ENCODE data around the gene CARMIL3.

Gene CARMIL3

DNA sequence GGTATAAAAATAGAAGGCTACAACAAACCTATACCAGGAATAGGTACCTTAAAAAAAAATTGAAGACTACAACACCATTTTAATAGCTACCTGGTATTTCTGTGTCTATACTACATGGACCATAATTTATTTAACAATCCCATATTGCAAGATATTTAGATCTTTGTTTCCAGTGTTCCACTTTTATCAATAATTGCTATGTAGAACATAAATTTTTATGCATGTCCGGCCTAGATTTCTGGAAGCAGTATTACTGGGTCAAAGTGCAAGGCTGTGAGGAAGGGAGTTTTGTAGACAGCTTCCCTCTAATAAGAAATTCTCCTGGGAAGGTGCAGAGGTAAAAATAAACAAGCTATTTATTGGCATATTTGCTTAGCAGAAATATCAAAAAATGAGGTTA lies 58.7 kb downstream of the CARMIL3 start:
- DNase-seq (ENCODE audit: low read depth): no peak
- TF ChIP-seq, protein P1, sequence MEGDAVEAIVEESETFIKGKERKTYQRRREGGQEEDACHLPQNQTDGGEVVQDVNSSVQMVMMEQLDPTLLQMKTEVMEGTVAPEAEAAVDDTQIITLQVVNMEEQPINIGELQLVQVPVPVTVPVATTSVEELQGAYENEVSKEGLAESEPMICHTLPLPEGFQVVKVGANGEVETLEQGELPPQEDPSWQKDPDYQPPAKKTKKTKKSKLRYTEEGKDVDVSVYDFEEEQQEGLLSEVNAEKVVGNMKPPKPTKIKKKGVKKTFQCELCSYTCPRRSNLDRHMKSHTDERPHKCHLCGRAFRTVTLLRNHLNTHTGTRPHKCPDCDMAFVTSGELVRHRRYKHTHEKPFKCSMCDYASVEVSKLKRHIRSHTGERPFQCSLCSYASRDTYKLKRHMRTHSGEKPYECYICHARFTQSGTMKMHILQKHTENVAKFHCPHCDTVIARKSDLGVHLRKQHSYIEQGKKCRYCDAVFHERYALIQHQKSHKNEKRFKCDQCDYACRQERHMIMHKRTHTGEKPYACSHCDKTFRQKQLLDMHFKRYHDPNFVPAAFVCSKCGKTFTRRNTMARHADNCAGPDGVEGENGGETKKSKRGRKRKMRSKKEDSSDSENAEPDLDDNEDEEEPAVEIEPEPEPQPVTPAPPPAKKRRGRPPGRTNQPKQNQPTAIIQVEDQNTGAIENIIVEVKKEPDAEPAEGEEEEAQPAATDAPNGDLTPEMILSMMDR (conservative IDR thresholded peaks at IDR 0.05; ENCODE audit: control insufficient read depth, insufficient read depth, low read depth, low read length): no peak
- no peak overlapping the region for H3K4me3 ChIP-seq (ENCODE audit: control insufficient read depth, low read depth, low read length)

DNA sequence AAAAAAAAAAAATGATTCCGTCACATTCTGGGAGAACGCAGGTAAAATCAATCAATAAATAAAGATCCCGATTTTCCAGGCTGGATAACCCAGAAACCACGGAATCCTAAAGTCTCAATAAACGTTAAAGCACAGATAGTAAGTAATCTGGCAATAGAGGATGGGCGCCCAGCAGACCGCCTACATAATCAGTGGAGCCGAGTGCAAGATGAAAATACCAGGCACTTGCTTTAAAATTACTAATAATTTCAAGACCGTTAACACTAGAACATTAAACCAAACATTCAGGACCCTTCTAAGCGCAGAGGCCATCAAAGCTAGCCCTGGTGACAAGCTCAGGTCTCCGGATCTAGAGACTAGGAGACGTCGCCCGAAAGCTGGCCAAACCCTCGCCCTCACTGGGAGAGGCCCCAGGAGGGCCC lies 61.6 kb downstream of the CARMIL3 start:
- peak overlapping the region; percentile 89 for H3K4me3 ChIP-seq (ENCODE audit: control insufficient read depth, low read depth, low read length)
- no peak for DNase-seq (ENCODE audit: low read depth)
- TF ChIP-seq, protein P1 (conservative IDR thresholded peaks at IDR 0.05; ENCODE audit: control insufficient read depth, insufficient read depth, low read depth, low read length): no peak

DNA sequence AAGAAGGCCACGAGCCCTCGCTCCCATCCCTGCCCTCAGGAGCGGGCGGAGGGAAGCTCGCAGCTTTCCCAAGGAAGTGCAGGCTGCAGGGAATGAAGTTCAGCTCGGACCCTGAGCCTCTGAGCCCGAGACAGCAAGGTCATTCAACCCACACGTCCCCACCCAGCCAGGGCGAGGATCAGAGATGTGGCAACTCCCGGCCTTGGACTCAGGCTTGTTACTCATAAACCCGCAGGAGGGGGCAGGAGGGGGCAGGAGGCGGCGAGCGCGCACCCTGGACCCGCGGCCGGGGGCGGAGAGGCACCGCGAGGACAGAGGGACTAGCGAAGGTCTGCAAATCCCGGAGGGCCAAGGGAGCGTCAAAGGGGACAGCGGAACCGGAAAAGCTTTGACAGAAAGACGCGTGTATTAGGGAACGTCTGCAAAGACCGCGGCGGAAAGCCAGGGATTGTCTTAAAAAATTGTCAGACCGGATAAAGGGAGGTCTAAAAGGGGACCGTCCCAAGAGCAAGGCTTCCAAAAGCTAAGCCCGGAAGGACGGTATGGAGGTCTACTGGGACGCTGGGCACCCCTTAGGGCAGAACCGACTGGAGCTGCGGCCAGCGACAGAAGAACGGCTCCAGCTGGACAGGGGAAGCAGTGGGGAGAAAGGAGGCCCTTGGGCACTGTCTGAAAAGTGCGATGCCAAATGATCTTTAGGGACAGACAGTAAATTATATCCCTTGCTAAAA lies 62.2 kb downstream of the CARMIL3 start:
- peak; percentile 87 for DNase-seq (ENCODE audit: low read depth)
- peak overlapping the region; percentile 89 for H3K4me3 ChIP-seq (ENCODE audit: control insufficient read depth, low read depth, low read length)
- TF ChIP-seq, protein P1 (conservative IDR thresholded peaks at IDR 0.05; ENCODE audit: control insufficient read depth, insufficient read depth, low read depth, low read length): no peak

DNA sequence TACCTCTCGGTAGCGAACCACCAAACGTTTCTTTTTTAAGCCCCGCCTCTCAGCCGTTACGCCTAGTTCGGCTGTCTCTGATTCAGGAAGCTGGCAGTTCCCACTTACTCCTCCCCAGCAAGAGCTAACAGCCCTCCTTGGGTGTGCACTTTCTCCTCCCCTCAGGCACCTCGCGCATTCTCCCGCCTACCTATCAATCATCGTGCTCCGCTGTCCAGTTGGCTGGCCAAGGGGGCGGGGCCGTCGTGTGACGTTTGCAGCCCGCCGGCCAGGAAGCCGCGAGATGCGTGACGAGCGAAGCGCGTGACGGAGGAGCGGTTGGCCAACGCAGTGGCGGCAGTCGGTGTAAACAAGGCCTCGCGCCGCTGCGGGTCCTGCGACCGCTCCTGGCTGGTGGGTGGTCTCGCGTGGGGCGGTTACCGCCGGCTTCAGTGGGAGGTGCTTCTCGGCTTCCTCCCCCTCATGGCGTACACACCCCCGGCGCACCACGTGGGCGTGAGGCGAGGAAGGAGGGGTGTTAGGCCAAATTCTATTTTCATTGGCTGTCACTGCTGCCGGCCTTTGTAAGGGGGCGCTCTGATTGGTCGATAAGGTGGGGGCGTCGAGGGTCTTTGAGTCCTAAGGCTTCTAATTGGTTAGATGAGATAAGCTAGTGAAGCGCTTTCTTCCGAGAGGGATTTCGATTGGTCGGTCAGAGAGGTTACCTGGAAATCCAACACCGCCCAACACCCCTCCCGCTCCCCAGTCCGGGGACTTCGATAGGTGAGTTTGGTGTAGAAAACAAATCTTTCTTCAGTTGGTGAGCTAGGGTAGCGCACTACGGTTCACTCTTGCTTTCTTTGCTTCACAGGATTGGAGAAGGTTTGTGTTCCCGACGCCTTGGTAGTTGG lies 63.0 kb downstream of the CARMIL3 start, which contains the start of the genes DCAF11 and NRL:
TSS of gene DCAF11 (plus strand) at position 246 of the 890 bp plus-strand sequence. CDS start 818 bp downstream, outside the sequence.
TSS of gene NRL (minus strand) at position 418 of the 890 bp plus-strand sequence. CDS start 32,101 bp downstream, outside the sequence.
- H3K4me3 ChIP-seq (ENCODE audit: control insufficient read depth, low read depth, low read length): peak within 1 kb of the TSS; percentile 89
- DNase-seq (ENCODE audit: low read depth): peak; percentile 100
- TF ChIP-seq, protein P1 (conservative IDR thresholded peaks at IDR 0.05; ENCODE audit: control insufficient read depth, insufficient read depth, low read depth, low read length): no peak

DNA sequence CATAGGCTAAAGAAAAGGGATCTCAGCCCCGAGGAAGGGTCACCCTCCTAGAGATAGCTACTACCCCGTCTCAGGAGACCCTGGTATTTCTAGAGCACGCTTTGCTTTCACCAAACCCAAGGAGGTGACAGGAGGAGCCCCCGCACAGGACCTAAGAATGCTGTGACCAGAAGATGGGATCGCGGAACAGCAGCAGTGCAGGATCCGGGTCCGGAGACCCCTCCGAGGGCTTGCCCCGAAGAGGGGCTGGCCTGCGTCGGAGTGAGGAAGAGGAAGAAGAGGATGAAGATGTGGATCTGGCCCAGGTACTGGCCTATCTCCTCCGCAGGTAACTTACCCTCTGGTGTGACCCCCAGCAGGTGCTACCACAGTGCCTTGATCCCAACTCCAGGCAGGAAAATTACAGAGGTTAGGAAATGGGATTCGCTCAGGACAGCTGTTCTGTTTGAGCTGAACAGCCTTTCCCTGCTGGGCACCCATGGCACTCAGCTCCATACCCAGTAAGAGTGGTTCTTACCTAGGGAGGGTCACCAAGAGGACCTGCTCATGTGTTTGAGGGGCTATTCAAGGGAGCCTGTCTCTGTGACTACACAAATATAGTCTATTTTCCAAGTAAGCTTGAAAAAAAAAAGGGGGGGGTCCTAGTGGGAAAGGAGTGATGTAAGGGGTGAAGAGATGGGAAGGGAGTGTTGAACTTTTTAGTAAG lies 63.8 kb downstream of the CARMIL3 start:
- peak overlapping the region; percentile 89 for H3K4me3 ChIP-seq (ENCODE audit: control insufficient read depth, low read depth, low read length)
- no peak for DNase-seq (ENCODE audit: low read depth)
- TF ChIP-seq, protein P1 (conservative IDR thresholded peaks at IDR 0.05; ENCODE audit: control insufficient read depth, insufficient read depth, low read depth, low read length): no peak

DNA sequence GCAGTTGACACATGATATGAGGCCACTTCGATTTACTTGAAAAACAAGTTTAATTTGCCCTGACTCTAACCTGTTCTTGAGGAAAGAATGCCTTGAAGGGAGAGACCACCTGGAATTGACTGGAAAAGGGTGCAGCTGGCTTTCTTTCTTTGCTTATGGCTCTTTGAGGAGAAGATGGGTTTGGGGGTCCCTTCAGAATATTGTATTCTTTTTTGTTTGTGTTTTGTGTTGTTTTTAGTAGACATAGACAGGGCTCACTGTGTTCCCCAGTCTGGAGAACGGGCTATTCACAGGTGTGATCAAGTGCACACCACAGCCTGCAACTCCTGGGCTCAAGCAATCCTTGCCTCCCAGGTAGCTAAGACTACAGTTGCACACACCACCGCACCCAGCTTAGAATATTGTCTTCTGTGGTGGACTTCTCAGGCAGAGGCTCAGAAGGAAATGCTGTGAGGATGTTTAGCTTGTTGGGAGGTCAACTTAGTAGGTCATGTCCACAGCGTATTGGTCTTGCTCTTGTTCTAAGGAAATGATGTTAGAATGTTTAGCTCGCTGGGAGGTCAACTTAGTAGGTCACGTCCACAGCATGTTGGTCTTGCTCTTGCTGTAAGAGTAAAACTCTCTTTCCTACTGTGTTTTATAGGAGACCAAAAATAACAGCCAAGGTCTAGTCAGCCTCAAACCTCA lies 64.5 kb downstream of the CARMIL3 start:
- no peak for DNase-seq (ENCODE audit: low read depth)
- no peak overlapping the region for H3K4me3 ChIP-seq (ENCODE audit: control insufficient read depth, low read depth, low read length)
- TF ChIP-seq, protein P1 (conservative IDR thresholded peaks at IDR 0.05; ENCODE audit: control insufficient read depth, insufficient read depth, low read depth, low read length): no peak
